NCI-H510A (cell line): ENCODE measurements around the gene TBPL1.
A peak's percentile ranks its signal among the peaks of the same experiment; 100 is the strongest.
"Not testable (repeated sequence)": the region's sequence is repeated elsewhere in the genome, so short reads cannot be mapped to it uniquely, and the experiment has no call there.

ENCODE experiments used
- DNase-seq: peaks from one replicate; lab custom pipeline; 2025; lab: John Stamatoyannopoulos, UW

Gene TBPL1

GRCh38 chr6:133952815-133953633 lies at the start of gene TBPL1:
TBPL1 (plus strand) TSS chr6:133953224; CDS start chr6:133980126, 26,902 bp downstream.
- DNase-seq: peak; percentile 83

- no peak for DNase-seq
Measured at GRCh38 chr6:133903855-133904254, 49.2 kb upstream of the TBPL1 start.

GRCh38 chr6:133906050-133906449 lies 47.0 kb upstream of the TBPL1 start:
- no peak for DNase-seq

- no peak for DNase-seq
Measured at GRCh38 chr6:133916650-133917151, 36.3 kb upstream of the TBPL1 start.

DNA sequence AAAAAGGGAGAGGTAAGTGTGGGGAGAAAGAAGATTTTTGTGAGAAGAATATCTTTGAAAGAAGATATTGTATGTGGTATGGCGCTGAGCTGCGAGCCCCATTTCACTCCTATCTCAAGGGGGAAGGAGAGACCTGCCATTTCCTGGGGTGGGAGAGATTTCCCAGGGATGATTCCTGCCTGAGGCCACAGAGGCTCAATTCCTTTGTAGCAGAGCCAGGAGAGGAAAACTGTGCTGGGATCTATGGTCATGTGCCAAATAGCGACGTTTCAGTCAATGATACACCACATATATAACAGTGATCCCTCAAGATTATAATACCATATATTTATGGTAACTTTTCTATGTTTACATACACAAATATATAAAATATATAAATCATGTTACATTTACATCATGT lies 35.2 kb upstream of the TBPL1 start:
- no peak for DNase-seq

DNA sequence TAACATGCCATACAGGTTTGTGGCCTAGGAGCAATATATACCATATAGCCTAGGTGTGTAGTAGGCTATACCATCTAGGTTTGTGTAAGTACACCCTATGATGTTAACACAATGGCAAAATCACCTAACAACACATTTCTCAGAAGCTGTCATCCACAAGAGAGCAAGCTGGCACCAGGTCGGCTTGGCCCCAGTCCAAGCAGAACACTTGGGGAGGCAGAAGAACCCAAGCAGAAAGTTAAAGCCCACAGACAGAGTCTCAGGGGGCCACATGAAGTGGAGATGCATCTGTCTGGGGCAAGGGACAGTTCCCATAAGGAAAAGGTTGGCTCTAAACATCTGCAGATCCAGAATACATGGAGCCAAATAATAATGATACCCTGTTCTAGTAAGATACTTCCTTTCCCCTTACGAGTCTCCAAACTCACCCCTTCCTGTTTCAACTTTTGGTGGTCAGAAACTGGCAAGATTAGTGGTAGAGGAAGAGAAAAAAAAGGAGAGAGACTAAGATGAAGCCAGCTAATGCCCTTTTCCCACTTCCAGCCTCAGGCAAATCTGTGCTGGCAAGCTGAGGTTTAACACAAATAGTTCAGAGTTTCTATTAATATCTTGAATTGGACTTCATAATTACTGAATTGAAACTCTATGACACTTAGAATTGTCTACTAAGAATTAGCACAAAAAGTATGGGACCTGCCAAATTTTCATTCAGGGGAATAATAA lies 34.7 kb upstream of the TBPL1 start:
- no peak for DNase-seq

GRCh38 chr6:133919362-133919761 lies 33.7 kb upstream of the TBPL1 start:
- no peak for DNase-seq

- no peak for DNase-seq
Measured at GRCh38 chr6:133921249-133921859, 31.7 kb upstream of the TBPL1 start.

GRCh38 chr6:133923938-133924593 lies 29.0 kb upstream of the TBPL1 start:
- no peak for DNase-seq

- not testable (repeated sequence) for DNase-seq
Measured at GRCh38 chr6:133931221-133931620, 21.8 kb upstream of the TBPL1 start.

DNA sequence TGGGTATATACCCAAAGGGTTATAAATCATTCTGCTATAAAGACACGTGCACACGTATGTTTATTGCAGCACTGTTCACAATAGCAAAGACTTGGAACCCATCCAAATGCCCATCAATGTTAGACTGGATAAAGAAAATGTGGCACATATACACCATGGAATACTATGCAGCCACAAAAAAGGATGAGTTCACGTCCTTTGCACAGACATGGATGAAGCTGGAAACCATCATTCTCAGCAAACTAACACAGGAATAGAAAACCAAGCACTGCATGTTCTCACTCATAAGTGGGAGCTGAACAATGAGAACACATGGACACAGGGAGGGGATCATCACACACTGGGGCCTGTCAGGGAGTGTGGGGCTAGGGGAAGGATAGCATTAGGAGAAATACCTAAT lies 16.7 kb upstream of the TBPL1 start:
- DNase-seq: not testable (repeated sequence)

DNA sequence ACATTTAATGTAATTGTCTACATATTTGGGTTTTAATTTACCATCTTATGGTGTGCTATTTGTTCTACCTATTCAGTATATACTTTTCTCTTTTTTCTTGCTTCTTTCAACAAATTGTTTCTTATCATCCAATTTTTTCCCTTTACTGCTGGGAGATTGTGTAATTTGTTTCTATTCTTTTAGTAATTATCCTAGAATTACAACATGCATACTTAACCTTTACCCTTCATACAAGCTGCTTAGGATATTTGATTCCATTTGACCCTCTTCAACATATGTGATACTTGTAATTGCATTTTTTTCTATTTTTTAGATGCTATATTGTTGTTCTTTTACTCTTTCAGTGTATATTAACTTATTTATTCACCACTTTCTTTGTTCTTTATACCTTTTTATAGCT lies 15.1 kb upstream of the TBPL1 start:
- no peak for DNase-seq

GRCh38 chr6:133938533-133938932 lies 14.5 kb upstream of the TBPL1 start:
- DNase-seq: no peak

DNA sequence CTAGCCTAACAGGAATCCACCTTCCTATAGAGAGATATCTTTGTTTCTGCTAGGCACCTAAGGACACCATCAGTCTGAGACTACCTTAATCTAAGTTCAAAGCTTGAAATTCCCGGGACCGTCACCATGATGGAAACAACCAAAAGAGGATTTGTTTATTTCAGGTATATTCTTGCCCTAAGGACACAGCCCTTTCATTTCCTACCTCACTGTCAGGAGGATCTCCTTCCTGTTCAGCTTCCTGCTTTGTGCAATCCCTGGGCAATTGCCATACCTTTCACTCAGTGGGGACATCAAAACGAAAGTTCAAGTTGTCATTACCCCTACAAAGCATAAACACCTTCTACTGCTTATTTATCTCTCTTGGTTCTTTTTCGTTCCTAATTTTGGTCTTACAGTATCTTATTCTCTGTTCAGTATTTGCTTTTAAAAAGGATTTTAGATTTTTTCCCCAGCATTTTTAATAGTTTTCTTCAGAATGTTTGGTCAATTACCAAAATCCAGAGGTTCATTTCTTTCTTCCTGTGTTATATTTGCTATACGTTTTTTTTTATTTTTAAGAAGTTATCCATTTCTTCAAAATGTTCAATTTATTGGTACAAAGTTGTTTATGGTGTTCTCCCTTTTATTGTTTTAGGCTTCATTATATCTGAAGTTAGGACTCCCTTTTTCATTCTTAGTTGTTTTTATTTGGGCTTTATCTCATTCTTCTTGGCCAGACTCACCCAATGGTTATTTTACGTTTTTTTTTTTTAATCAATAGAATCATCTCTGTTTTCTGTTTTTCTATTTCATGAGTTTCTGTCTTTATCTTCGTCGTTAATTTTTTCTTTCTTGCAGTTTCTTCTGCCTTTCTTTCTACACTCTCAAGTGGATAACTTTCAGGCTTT lies 13.0 kb upstream of the TBPL1 start:
- no peak for DNase-seq

DNA sequence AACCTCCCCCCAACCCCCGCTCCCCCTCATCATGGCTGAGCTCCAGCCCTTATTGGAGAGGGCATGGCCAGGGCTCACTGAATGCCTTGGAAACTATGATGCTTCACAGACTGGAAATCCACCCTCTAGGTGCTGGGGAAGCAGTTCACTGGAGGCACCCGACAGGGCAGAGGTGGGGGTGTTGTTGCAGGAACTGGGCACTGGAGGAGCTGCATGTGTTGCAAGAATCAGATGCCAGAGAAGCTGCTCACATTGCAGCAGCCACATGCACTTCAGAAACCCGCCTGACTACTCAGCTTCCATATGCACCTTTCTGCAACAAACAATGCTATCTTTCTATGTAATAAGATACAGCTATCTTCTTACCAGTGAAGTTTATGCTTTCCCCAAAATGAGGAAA lies 7.9 kb upstream of the TBPL1 start:
- DNase-seq: no peak

GRCh38 chr6:133947302-133947900 lies 5.6 kb upstream of the TBPL1 start:
- DNase-seq: no peak

- no peak for DNase-seq
Measured at GRCh38 chr6:133948472-133948871, 4.6 kb upstream of the TBPL1 start.

- DNase-seq: no peak
Measured at GRCh38 chr6:133951227-133951626, 1.8 kb upstream of the TBPL1 start.

DNA sequence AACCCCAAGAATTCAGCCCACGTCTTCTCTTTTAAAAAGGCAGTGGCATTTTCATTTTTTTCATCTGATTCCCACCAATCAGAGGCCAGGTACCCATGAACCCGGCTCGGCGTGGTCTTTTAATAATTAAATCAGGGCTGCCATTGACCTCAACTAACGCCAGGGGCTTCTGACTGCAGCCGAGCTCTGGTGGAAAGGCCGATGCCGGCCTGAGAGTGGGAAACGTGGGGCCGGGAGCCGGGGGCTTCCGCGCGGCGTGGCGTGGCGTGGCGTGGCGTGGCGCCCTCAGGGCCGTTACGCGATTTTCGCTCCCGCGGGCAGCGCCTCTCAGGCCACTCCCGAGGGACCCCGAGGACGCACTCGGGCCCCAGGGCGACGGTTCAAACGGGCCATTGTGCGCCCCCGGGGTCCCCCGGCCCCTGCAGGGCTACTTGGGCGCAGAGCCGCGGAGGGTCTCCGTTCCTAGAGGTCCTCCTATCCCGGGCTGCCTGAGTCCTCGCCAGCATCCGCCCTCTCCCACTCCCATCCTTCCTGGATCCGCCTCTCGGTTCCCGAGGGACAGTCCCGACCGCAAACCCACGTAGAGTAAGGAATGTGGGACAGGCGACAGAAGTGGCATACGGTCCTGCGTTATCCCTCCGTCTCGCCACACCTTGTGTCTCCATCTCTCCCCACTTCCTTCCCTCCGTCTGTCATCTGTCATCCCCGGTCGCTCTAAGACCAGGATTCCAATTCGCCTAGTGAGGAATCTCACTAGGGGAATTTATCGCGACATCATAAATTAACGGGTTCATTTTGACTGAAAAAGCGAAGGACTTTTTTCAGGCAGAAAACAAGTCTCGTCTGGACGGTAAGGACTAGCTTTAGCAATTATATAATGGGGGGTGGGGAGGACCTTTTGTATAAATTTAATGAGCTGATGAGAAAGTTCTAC lies 876 bp upstream of the TBPL1 start:
- no peak for DNase-seq
